Activated naive CD8-positive, alpha-beta T cell treated with anti-CD3 and anti-CD28 coated beads, Interleukin-2, amount 50 U/mL, for 24 hours (primary cell): ENCODE data around the gene GPSM1.
"Not testable (repeated sequence)": the region's sequence is repeated elsewhere in the genome, so short reads cannot be mapped to it uniquely, and the experiment has no call there.

Experiments
- ATAC-seq: fragments of 150-1000 bp; cut with Tn5 transposase; one replicate; pipeline ENCODE4 v1.10.0; 2021
- DNase-seq: peaks from one replicate; pipeline ENCODE4 v3.0.0; 2021
- H3K27ac Mint-ChIP-seq: one replicate; pipeline ENCODE4 v1.8.0; 2021; ENCODE audit warnings: mild to moderate bottlenecking, mixed read lengths
- H3K27me3 Mint-ChIP-seq: one replicate; pipeline ENCODE4 v1.8.0; 2021; ENCODE audit warnings: mixed read lengths
- H3K36me3 Mint-ChIP-seq: one replicate; pipeline ENCODE4 v1.8.0; 2021; ENCODE audit warnings: low read depth, mixed read lengths
- H3K4me1 Mint-ChIP-seq: one replicate; pipeline ENCODE4 v1.8.0; 2021; ENCODE audit warnings: mixed read lengths
- H3K4me3 Mint-ChIP-seq: one replicate; pipeline ENCODE4 v1.8.0; 2021; ENCODE audit warnings: mild to moderate bottlenecking, moderate library complexity, mixed read lengths
- H3K9me3 Mint-ChIP-seq: one replicate; pipeline ENCODE4 v1.8.0; 2021; ENCODE audit warnings: mixed read lengths

The GPSM1 gene

DNA sequence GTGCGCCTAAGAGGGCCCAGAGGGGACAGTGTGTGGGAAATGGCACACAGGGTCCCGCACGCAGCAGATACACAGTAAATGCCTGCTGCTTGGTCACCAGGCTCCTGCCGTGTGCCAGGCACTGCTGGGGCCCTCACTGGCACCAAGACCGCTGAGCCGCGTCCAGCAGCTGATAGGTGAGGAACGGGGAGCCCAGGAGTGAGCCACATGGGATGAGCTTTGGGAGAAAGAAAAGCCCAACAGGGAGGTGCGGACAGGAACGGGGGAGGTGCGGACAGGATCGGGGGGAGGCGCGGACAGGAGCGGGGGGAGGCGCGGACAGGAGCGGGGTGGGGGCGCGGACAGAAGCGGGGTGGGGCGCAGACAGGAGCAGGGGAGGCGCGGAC, 16.5 kb downstream of the GPSM1 start:
- no peaks in the 10 kb centered on the region for H3K9me3 Mint-ChIP-seq
- H3K36me3 Mint-ChIP-seq, result no peaks in the 10 kb centered on the region
- H3K4me3 Mint-ChIP-seq, result no peak overlapping the region
- no peak overlapping the region for H3K27ac Mint-ChIP-seq
- no peaks in the 10 kb centered on the region for H3K27me3 Mint-ChIP-seq
- ATAC-seq (no peak), DNase-seq (no peak)
- no peaks in the 10 kb centered on the region for H3K4me1 Mint-ChIP-seq

GRCh38 chr9:136344544-136345280, 17.4 kb downstream of the GPSM1 start:
- H3K9me3 Mint-ChIP-seq, result no peaks in the 10 kb centered on the region
- no peaks in the 10 kb centered on the region for H3K27me3 Mint-ChIP-seq
- H3K4me3 Mint-ChIP-seq, result no peak overlapping the region
- no peak overlapping the region for H3K27ac Mint-ChIP-seq
- DNase-seq (no peak), ATAC-seq (no peak)
- no peaks in the 10 kb centered on the region for H3K36me3 Mint-ChIP-seq
- no peaks in the 10 kb centered on the region for H3K4me1 Mint-ChIP-seq

DNA sequence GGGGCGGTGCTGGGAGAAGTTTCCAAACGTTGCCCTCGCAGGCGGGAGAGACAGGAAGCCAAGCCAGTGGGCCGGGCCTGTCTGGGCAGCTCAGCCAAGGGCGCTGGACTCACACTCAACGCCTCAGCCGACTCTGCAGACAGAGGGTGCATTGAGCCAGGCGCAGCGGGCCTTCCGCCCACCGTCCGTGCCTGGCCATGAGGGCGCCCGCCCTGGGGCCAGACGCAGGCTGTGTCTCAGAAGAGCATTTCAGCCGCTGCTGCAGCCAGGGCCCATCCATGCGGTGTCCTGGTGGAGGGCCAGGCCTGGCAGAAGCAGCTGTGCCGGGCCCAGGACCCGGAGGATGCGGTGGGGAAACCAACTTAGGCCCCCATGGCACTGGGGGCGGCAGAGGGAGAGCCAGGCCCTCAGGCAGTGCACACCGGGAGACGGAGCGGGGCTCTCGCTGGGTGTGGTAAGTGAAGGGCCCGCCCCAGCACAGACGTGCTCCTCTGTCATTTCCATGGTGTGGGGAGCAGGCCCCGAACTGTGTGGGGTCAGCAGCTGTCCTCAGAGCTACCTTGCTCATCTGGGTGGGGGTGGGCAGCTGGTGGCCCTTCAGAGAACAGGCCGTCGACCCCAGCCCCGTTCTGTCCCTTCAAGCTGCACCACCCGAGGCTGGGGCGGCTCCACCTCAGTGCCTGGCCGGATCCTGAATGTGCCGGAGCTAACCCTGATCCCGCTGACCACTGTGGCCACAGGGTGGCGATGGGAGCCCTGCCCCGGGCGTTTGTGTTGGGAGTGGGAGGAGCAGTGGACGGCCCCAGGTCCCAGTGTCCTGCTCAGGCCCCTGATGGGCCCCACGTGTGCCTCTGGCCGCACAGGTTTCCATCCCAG, 18.2 kb downstream of the GPSM1 start:
- Mint-ChIP-seq H3K4me3 (no peak overlapping the region), H3K27ac (no peak overlapping the region), H3K27me3 (no peaks in the 10 kb centered on the region), H3K4me1 (no peaks in the 10 kb centered on the region), H3K36me3 (no peaks in the 10 kb centered on the region), H3K9me3 (no peaks in the 10 kb centered on the region)
- no peak for DNase-seq
- ATAC-seq, result no peak

- ATAC-seq, result no peak
- no peaks in the 10 kb centered on the region for H3K4me1 Mint-ChIP-seq
- no peaks in the 10 kb centered on the region for H3K9me3 Mint-ChIP-seq
- no peaks in the 10 kb centered on the region for H3K27me3 Mint-ChIP-seq
- no peak overlapping the region for H3K27ac Mint-ChIP-seq
- H3K36me3 Mint-ChIP-seq, result no peaks in the 10 kb centered on the region
- no peak for DNase-seq
- no peak overlapping the region for H3K4me3 Mint-ChIP-seq
Measured at GRCh38 chr9:136346157-136346481, 18.8 kb downstream of the GPSM1 start.

GRCh38 chr9:136346927-136347465, 19.7 kb downstream of the GPSM1 start:
- no peak overlapping the region for H3K27ac Mint-ChIP-seq
- no peak overlapping the region for H3K4me3 Mint-ChIP-seq
- DNase-seq, result no peak
- no peaks in the 10 kb centered on the region for H3K9me3 Mint-ChIP-seq
- ATAC-seq, result no peak
- H3K27me3 Mint-ChIP-seq, result no peaks in the 10 kb centered on the region
- H3K4me1 Mint-ChIP-seq, result no peaks in the 10 kb centered on the region
- no peaks in the 10 kb centered on the region for H3K36me3 Mint-ChIP-seq

DNA sequence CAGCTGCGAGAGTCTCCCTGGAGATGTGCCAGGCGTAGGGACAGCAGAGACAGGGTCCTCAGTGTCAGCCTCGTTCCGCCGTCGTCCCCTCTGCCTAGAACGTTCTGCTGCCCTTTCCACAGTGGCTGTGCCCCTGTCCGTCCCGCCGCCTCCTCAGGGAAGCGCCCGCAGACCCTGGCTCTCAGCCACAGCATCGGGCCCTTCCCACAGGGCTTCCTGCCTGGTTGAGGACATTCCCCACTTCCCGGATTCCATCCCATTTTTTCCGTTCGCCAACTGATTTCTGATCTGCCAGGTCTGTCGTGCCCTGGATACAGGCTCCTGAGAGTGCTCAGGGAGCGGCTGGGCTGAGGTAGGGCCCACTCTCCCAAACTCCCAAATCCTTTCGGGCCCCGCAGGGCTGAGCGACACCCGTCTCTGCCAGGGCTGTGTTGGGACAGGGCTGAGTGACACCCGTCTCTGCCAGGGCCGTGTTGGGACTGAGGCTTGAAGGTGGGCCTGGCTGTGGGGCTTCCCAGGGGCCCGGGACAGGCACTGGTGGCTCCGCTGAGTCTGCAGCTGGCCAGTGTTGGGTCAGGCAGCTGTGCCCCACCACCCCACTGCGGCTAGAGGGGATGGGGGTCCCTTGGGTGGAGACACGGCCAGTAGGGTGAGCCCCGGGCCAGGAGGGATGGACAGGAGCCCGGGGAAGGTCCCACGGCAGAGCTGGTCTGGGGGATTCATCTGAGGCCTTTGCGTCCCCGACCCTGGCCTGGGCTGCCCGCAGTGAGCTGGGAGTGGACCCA, 20.3 kb downstream of the GPSM1 start:
- H3K9me3 Mint-ChIP-seq, result no peaks in the 10 kb centered on the region
- no peak overlapping the region for H3K27ac Mint-ChIP-seq
- no peaks in the 10 kb centered on the region for H3K27me3 Mint-ChIP-seq

GRCh38 chr9:136348691-136349090, 21.4 kb downstream of the GPSM1 start:
- no peak overlapping the region for H3K4me3 Mint-ChIP-seq
- H3K36me3 Mint-ChIP-seq, result no peaks in the 10 kb centered on the region
- H3K27me3 Mint-ChIP-seq, result no peaks in the 10 kb centered on the region
- no peak for DNase-seq
- no peak overlapping the region for H3K27ac Mint-ChIP-seq
- no peak for ATAC-seq
- H3K9me3 Mint-ChIP-seq, result no peaks in the 10 kb centered on the region
- no peaks in the 10 kb centered on the region for H3K4me1 Mint-ChIP-seq

More for the DNA sequence above, 20.3 kb downstream of the GPSM1 start:
- H3K4me3 Mint-ChIP-seq, result no peak overlapping the region
- no peak for ATAC-seq
- no peaks in the 10 kb centered on the region for H3K36me3 Mint-ChIP-seq
- no peak for DNase-seq
- no peaks in the 10 kb centered on the region for H3K4me1 Mint-ChIP-seq

GRCh38 chr9:136349546-136349945, 22.2 kb downstream of the GPSM1 start:
- no peaks in the 10 kb centered on the region for H3K4me1 Mint-ChIP-seq
- no peaks in the 10 kb centered on the region for H3K36me3 Mint-ChIP-seq
- no peaks in the 10 kb centered on the region for H3K27me3 Mint-ChIP-seq
- no peak overlapping the region for H3K4me3 Mint-ChIP-seq
- H3K27ac Mint-ChIP-seq, result no peak overlapping the region
- no peaks in the 10 kb centered on the region for H3K9me3 Mint-ChIP-seq
- DNase-seq (no peak), ATAC-seq (no peak)

GRCh38 chr9:136351252-136351800, 24.0 kb downstream of the GPSM1 start:
- no peak for ATAC-seq
- Mint-ChIP-seq H3K9me3 (no peaks in the 10 kb centered on the region), H3K36me3 (no peaks in the 10 kb centered on the region), H3K27ac (no peak overlapping the region), H3K4me3 (no peak overlapping the region), H3K4me1 (no peaks in the 10 kb centered on the region), H3K27me3 (no peaks in the 10 kb centered on the region)
- DNase-seq, result no peak

DNA sequence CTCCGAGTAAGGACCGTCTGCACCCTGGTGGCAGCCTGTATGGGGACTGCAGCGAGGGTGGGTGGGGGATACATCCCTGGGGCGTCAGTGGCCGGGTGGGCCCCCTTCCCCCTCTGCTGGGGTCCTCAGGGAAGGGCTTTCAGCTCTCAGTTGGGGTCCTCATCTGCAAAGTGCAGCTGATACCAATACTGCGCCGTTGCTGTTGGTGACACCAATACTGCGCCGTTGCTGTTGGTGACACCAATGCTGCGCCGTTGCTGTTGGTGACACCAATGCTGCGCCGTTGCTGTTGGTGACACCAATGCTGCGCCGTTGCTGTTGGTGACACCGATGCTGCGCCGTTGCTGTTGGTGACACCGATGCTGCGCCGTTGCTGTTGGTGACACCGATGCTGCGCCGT, 24.5 kb downstream of the GPSM1 start:
- ATAC-seq, H3K4me1 Mint-ChIP-seq, H3K4me3 Mint-ChIP-seq, H3K27ac Mint-ChIP-seq, H3K27me3 Mint-ChIP-seq, DNase-seq, H3K36me3 Mint-ChIP-seq, H3K9me3 Mint-ChIP-seq: not testable (repeated sequence)

DNA sequence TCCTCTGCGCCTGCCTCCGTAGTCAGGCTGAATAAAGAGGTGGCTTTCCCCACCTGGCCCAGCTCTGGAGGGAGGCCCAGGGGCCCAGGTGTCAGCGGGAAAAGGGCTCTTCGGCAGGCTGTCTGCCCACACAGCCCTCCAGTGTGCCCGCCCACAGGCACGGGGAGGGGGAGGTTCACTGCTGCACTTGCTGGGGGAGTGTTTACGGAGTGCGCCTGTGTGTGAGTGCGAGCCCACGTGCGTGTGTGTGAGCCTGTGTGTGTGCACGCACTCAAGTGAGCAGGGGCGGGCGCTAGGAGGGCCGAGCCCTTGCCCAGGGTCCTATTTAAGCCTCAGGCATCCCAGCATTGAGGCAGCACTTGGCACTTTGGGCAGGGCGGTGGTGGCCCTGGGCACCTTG, 25.3 kb downstream of the GPSM1 start:
- Mint-ChIP-seq H3K27me3 (no peaks in the 10 kb centered on the region), H3K36me3 (no peaks in the 10 kb centered on the region), H3K4me3 (no peak overlapping the region), H3K4me1 (no peaks in the 10 kb centered on the region), H3K27ac (no peak overlapping the region), H3K9me3 (no peaks in the 10 kb centered on the region)
- DNase-seq, result no peak
- no peak for ATAC-seq

GRCh38 chr9:136353088-136353487, 25.7 kb downstream of the GPSM1 start:
- Mint-ChIP-seq H3K36me3 (no peaks in the 10 kb centered on the region), H3K27ac (no peak overlapping the region), H3K4me3 (no peak overlapping the region), H3K9me3 (no peaks in the 10 kb centered on the region), H3K27me3 (no peaks in the 10 kb centered on the region), H3K4me1 (no peaks in the 10 kb centered on the region)
- no peak for ATAC-seq
- DNase-seq, result no peak

DNA sequence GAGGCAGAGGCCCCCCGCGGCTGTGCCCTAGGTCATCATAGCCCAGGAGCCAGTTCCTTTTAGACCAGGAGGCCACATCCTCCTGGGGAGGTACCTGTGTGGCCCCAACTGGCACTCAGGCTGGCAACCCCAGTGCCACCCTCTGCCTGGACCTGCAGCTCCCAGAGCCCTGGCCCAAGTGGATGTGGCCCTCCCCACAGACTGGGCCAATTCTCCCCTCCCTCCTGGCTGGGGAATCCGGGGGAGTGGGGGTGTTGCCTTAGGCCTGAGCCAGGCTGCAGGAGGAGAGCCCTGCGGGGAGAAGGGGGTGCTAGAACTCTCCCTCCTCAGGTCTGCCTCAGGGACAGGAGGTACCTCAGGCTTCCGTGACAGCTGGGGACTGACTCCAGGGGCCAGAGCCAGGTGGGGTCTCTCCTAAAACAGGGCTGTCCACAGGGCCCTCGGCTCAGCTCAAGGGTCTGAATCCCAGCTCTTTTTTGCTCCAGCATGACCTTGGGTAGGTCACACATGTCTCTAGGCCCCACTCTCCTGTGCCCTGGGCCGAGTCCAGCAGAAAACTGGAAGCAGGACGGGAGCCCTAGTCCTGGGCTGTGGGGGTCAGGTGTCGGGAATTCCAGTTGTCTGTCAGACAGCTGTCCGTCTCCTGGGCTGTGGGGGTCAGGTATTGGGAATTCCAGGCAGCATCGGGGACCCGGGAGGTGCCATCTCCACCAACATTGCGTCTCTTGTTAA, 26.6 kb downstream of the GPSM1 start:
- Mint-ChIP-seq H3K27me3 (no peaks in the 10 kb centered on the region), H3K9me3 (no peaks in the 10 kb centered on the region)
- no peak for ATAC-seq

DNA sequence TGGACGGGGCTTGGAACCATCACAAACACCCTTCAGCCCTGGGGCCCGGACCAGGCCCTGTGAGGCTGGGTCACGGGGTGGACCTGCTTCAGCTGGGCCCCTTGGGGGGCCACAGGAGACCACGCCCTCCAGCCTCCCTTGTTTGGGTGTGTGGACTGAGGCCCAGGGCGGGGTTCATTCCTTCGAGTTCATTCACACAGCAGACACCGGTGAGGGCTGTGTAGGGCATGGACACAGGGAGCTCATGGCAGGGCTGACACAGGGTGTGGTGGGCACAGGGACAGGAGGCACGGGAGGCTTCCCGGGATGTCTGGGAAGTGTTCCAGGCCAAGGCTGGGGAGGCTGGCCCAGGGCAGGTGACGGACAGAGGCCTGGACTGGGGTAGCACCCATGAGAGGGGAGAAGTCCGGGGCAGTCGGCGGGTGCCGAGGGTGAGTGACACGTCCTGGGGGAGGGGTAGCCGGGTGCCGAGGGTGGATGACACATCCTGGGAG, 27.3 kb downstream of the GPSM1 start:
- no peaks in the 10 kb centered on the region for H3K9me3 Mint-ChIP-seq
- no peak for ATAC-seq
- no peak overlapping the region for H3K4me3 Mint-ChIP-seq

More for the DNA sequence above, 26.6 kb downstream of the GPSM1 start:
- DNase-seq, result no peak
- no peaks in the 10 kb centered on the region for H3K4me1 Mint-ChIP-seq
- H3K27ac Mint-ChIP-seq, result no peak overlapping the region
- H3K4me3 Mint-ChIP-seq, result no peak overlapping the region
- H3K36me3 Mint-ChIP-seq, result no peaks in the 10 kb centered on the region

More for the DNA sequence above, 27.3 kb downstream of the GPSM1 start:
- Mint-ChIP-seq H3K27me3 (no peaks in the 10 kb centered on the region), H3K27ac (no peak overlapping the region), H3K36me3 (no peaks in the 10 kb centered on the region), H3K4me1 (no peaks in the 10 kb centered on the region)
- no peak for DNase-seq
